ENCODE measurements around the gene SLC37A2.

DNA sequence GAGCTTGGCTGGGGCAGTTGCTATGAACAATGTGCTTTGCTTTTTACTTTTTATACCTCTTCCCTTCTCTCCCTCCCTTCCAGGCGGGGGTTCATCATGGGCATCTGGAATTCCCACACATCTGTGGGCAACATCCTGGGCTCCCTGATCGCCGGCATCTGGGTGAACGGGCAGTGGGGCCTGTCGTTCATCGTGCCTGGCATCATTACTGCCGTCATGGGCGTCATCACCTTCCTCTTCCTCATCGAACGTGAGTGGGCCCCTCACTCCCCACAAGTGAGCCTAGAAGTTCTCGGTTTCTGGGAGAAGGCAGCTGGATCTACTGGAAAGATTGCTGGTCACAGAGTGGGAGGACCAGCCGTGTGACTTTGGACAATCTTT lies 17.4 kb downstream of the SLC37A2 start:
- TF ChIP-seq EZH2 (IDR thresholded peaks at IDR 0.05; ENCODE audit: borderline replicate concordance, low read length): no peak
- TF ChIP-seq, protein P1, sequence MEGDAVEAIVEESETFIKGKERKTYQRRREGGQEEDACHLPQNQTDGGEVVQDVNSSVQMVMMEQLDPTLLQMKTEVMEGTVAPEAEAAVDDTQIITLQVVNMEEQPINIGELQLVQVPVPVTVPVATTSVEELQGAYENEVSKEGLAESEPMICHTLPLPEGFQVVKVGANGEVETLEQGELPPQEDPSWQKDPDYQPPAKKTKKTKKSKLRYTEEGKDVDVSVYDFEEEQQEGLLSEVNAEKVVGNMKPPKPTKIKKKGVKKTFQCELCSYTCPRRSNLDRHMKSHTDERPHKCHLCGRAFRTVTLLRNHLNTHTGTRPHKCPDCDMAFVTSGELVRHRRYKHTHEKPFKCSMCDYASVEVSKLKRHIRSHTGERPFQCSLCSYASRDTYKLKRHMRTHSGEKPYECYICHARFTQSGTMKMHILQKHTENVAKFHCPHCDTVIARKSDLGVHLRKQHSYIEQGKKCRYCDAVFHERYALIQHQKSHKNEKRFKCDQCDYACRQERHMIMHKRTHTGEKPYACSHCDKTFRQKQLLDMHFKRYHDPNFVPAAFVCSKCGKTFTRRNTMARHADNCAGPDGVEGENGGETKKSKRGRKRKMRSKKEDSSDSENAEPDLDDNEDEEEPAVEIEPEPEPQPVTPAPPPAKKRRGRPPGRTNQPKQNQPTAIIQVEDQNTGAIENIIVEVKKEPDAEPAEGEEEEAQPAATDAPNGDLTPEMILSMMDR (conservative IDR thresholded peaks at IDR 0.05 in 1 of 2, IDR thresholded peaks at IDR 0.05 in 1 of 2; ENCODE audit: extremely low read depth in 1 of 2, insufficient read depth in 1 of 2, low read depth in 1 of 2, low read length in 2 of 2): no peak

All from mammary epithelial cell (primary cell).